SK-N-SH (cell line): ENCODE results near the gene CYP26B1. TPM values are rescaled to one million over a fixed set of nuclear protein-coding genes. Genes with fewer than 3 reads are reported as not detected.

ENCODE experiments used
- CTCF ChIA-PET: fragments of 300-600, 350-600 bp; formaldehyde crosslinking; extraction: SDS; loops from one replicate; lab custom pipeline; 2021; lab: Yijun Ruan, JAX
- POLR2A ChIA-PET: fragments of 350-600 bp; sonication (Branson Sonifier 250); formaldehyde crosslinking; extraction: SDS; loops from one replicate; lab custom pipeline; 2020; ENCODE audit warnings: antibody characterized with exemption, inconsistent platforms; lab: Yijun Ruan, JAX
- DNase-seq: peaks from one replicate; pipeline ENCODE4 v3.0.0; 2012
- H2AFZ ChIP-seq: fragments of 200-600 bp; sonication (generic); 2 replicates; pipeline ENCODE4 v1.8.1; 2016; ENCODE audit warnings: antibody characterized with exemption, mild to moderate bottlenecking, low read depth
- H3F3A ChIP-seq: fragments of 200-600 bp; sonication (generic); replicated peaks from 2 replicates; pipeline ENCODE3; 2016; ENCODE audit warnings: antibody characterized with exemption, mild to moderate bottlenecking; ENCODE audit not compliant: insufficient read depth
- H3K27ac ChIP-seq, 2 experiments: fragments of 200-500 bp in 1 of 2; fragments of 200-600 bp in 1 of 2; sonication (Bioruptor generic) in 1 of 2; sonication (generic), shearing (Covaris generic) in 1 of 2; 2 replicates each; pipeline versions ENCODE4 v1.5.1 to v1.6.1; 2014 to 2016; ENCODE audit warnings: low read depth in 2 of 2, inconsistent platforms in 1 of 2, low read length in 1 of 2, mild to moderate bottlenecking in 1 of 2, mixed read lengths in 1 of 2
- H3K27me3 ChIP-seq: fragments of 200-600 bp; sonication (generic), shearing (Covaris generic); 2 replicates; pipeline ENCODE4 v1.6.1; 2016; ENCODE audit warnings: mixed run types; ENCODE audit not compliant: insufficient read depth
- H3K36me3 ChIP-seq, 2 experiments: fragments of 200-500 bp in 1 of 2; fragments of 200-600 bp in 1 of 2; sonication (Bioruptor generic) in 1 of 2; sonication (generic) in 1 of 2; replicated peaks in 1 of 2; 2 replicates each; pipeline versions ENCODE3 to v1.5.1; 2014 to 2016; ENCODE audit warnings: low read length in 1 of 2, mild to moderate bottlenecking in 1 of 2; ENCODE audit not compliant: insufficient read depth in 2 of 2, control insufficient read depth in 1 of 2
- H3K4me1 ChIP-seq, 2 experiments: fragments of 200-500 bp in 1 of 2; fragments of 200-600 bp in 1 of 2; sonication (Bioruptor generic) in 1 of 2; sonication (generic), shearing (Covaris generic) in 1 of 2; 2 replicates each; pipeline versions ENCODE4 v1.5.1 to v1.6.1; 2014 to 2016; ENCODE audit warnings: low read depth in 1 of 2, low read length in 1 of 2, mixed run types in 1 of 2; ENCODE audit not compliant: insufficient read depth in 2 of 2, control insufficient read depth in 1 of 2
- H3K4me2 ChIP-seq: fragments of 200-600 bp; sonication (generic), shearing (Covaris generic); 2 replicates; pipeline ENCODE4 v1.6.1; 2017; ENCODE audit warnings: mixed run types
- H3K4me3 ChIP-seq, 2 experiments: fragments of 200-500 bp in 1 of 2; fragments of 200-600 bp in 1 of 2; sonication (Bioruptor generic) in 1 of 2; sonication (generic), shearing (Covaris generic) in 1 of 2; 2 replicates each; pipeline versions ENCODE4 v1.5.1 to v1.8.1; 2014 to 2016; ENCODE audit warnings: low read depth in 2 of 2, inconsistent platforms in 1 of 2, low read length in 1 of 2, mild to moderate bottlenecking in 1 of 2, mixed read lengths in 1 of 2, moderate library complexity in 1 of 2
- H3K79me2 ChIP-seq: fragments of 200-600 bp; sonication (generic); 2 replicates; pipeline ENCODE4 v1.8.1; 2017; ENCODE audit warnings: mild to moderate bottlenecking; ENCODE audit not compliant: insufficient read depth
- H3K9ac ChIP-seq: fragments of 200-600 bp; sonication (generic); 2 replicates; pipeline ENCODE4 v1.6.1; 2017; ENCODE audit warnings: mixed run types
- H3K9me2 ChIP-seq: fragments of 200-600 bp; sonication (generic); 2 replicates; pipeline ENCODE4 v1.6.1; 2017; ENCODE audit warnings: mixed run types
- H3K9me3 ChIP-seq: fragments of 200-600 bp; sonication (generic); 2 replicates; pipeline ENCODE4 v1.6.1; 2017; ENCODE audit warnings: mixed run types, mild to moderate bottlenecking, moderate library complexity
- H4K20me1 ChIP-seq: fragments of 200-600 bp; sonication (generic); 2 replicates; pipeline ENCODE4 v1.6.1; 2017; ENCODE audit warnings: mild to moderate bottlenecking, mixed run types; ENCODE audit not compliant: insufficient read depth
- CHD2 ChIP-seq: fragments of 150-350 bp; IDR thresholded peaks from 2 replicates; pipeline ENCODE4 v1.6.1; 2018; ENCODE audit warnings: low read length; ENCODE audit not compliant: partially characterized antibody
- ELF1 ChIP-seq: IDR thresholded peaks from 2 replicates; pipeline ENCODE4 v1.4.0; 2012
- EP300 ChIP-seq, 2 experiments: IDR thresholded peaks; 2 replicates each; pipeline versions ENCODE4 v1.4.0 to v1.6.1; 2012; ENCODE audit warnings: borderline replicate concordance in 1 of 2, low read depth in 1 of 2, low read length in 1 of 2
- EZH2phosphoT487 ChIP-seq: fragments of 200-600 bp; sonication (generic); IDR thresholded peaks from 2 replicates; pipeline ENCODE4 v1.6.1; 2017; ENCODE audit warnings: low read depth, mixed run types, mild to moderate bottlenecking, antibody characterized with exemption, moderate library complexity, borderline replicate concordance
- FOXJ3 ChIP-seq: sonication (generic); formaldehyde crosslinking; IDR thresholded peaks from 2 replicates; pipeline ENCODE4 v1.5.1; 2020; ENCODE audit warnings: mild to moderate bottlenecking, missing genetic modification reagents
- JUND ChIP-seq: IDR thresholded peaks from 2 replicates; pipeline ENCODE4 v1.4.0; 2012
- MEF2A ChIP-seq: IDR thresholded peaks from 2 replicates; pipeline ENCODE4 v1.4.0; 2012; ENCODE audit warnings: low read depth, borderline replicate concordance
- MXI1 ChIP-seq: IDR thresholded peaks from 2 replicates; pipeline ENCODE4 v1.6.1; 2012; ENCODE audit warnings: mild to moderate bottlenecking, low read depth, low read length, improper control_type of control experiment
- NFIC ChIP-seq: IDR thresholded peaks from 2 replicates; pipeline ENCODE4 v1.4.0; 2012; ENCODE audit warnings: borderline replicate concordance
- RFX5 ChIP-seq: IDR thresholded peaks from 2 replicates; pipeline ENCODE4 v1.6.1; 2012; ENCODE audit warnings: mild to moderate bottlenecking, improper control_type of control experiment, low read length
- TAF1 ChIP-seq: IDR thresholded peaks from 2 replicates; pipeline ENCODE4 v1.6.1; 2012; ENCODE audit warnings: low read depth, mild to moderate bottlenecking, low read length, moderate library complexity, borderline replicate concordance
- TCF12 ChIP-seq: IDR thresholded peaks from 2 replicates; pipeline ENCODE4 v1.4.0; 2012
- TEAD4 ChIP-seq: IDR thresholded peaks from 2 replicates; pipeline ENCODE4 v1.4.0; 2012; ENCODE audit warnings: mild to moderate bottlenecking, borderline replicate concordance; ENCODE audit not compliant: insufficient read depth
- YY1 ChIP-seq: IDR thresholded peaks from 2 replicates; pipeline ENCODE4 v1.4.0; 2012; ENCODE audit warnings: low read depth, mild to moderate bottlenecking
- WGBS: methylation state at CpG from one replicate; pipeline ENCODE4 v1.1.6; 2017; ENCODE audit warnings: low lambda C conversion rate; 5-methylcytosine and 5-hydroxymethylcytosine counted together
- polyA plus RNA-seq, 3 experiments: library from polyadenylated mRNA; depleted of rRNA; stranded (reverse); fragments of >200 nt; gene quantifications; 2 replicates each; pipeline ENCODE4 v1.2.3, GENCODE V29; 2012
- TF ChIP-seq, protein P1 (sequence below): IDR thresholded peaks from 2 replicates; pipeline ENCODE4; 2012

Gene CYP26B1
- polyA plus RNA-seq, 1 of the 3 experiments (the other 2 are of a cell fraction): 0.33 TPM

DNA sequence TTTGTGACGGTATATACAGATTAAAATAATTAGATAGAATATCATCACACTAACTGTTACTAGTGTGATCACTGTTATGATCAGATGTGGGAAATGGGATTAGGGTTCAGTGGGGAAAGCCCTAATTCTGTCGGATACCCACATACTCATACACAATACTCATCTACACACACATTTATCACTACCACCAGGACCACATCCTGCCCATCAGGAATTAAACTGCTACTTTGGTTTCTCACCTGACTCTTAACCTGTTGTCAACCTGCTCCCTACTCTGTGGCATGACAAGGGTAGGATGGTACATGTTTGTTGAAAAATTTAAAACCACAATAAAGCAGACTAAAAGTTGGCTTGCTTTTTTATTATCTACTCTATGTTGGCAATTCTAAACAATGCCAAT lies 24.8 kb upstream of the CYP26B1 start:
- Histone ChIP-seq H3F3A (no peaks in the 10 kb centered on the region), H3K4me1 (peaks cover 0 to 9% of the 10 kb centered on the region in 2 experiments; a peak in 1 of 4 replicates), H3K27ac (no peak overlapping the region), H3K9me2 (no peaks in the 10 kb centered on the region; the same call in 1 of the 2 replicates), H3K27me3 (no peaks in the 10 kb centered on the region), H3K4me3 (no peak overlapping the region), H3K9ac (no peak overlapping the region), H3K4me2 (no peak overlapping the region), H3K36me3 (peaks cover 0 to 1% of the 10 kb centered on the region in 2 experiments), H4K20me1 (no peaks in the 10 kb centered on the region), H3K9me3 (no peaks in the 10 kb centered on the region), H3K79me2 (no peaks in the 10 kb centered on the region), H2AFZ (no peak overlapping the region)
- TF ChIP-seq JUND (no peak), EZH2phosphoT487 (no peak), CHD2 (no peak), EP300 (IDR thresholded peaks at IDR 0.05; ENCODE audit: borderline replicate concordance in 1 of 2, low read depth in 1 of 2, low read length in 1 of 2) (no peak), YY1 (no peak), TCF12 (no peak), MXI1 (no peak), FOXJ3 (no peak), TAF1 (no peak), NFIC (no peak), MEF2A (no peak), TEAD4 (no peak), RFX5 (no peak)
- TF ChIP-seq, protein P1, sequence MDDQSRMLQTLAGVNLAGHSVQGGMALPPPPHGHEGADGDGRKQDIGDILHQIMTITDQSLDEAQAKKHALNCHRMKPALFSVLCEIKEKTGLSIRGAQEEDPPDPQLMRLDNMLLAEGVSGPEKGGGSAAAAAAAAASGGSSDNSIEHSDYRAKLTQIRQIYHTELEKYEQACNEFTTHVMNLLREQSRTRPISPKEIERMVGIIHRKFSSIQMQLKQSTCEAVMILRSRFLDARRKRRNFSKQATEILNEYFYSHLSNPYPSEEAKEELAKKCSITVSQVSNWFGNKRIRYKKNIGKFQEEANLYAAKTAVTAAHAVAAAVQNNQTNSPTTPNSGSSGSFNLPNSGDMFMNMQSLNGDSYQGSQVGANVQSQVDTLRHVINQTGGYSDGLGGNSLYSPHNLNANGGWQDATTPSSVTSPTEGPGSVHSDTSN: no peak
- WGBS: 99% methylated on average over 2 of the region's 2 CpGs
- ChIA-PET POLR2A (no interaction called here), CTCF (interaction anchor here (1.5 kb wide), 2 partner anchors 15 to 23 kb away, joined by 4 to 5 read pairs; no protein-coding TSS in a partner anchor)
- no peak for DNase-seq

DNA sequence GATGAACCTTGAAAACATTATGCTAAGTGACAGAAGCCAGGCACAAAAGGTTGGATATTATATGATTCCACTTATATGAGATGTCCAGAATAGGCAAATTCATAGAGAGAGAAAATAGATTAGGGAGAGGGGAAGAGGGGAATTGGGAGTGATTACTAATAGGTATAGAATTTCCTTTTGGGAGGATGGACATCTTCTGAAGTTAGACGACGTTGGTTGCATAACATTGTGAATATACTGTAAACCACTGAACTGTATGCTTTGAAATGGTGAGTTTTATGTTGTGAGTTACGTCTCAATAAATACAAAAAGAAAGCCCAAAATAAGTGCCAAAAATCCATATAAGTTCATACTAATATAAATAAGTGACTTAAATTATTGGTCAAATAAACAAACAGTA lies 18.6 kb upstream of the CYP26B1 start:
- no peak for DNase-seq
- Histone ChIP-seq H3K9me2 (no peaks in the 10 kb centered on the region; the same call in 1 of the 2 replicates), H3K4me3 (no peak overlapping the region), H3K27me3 (no peaks in the 10 kb centered on the region), H3K9ac (no peak overlapping the region), H3K4me2 (no peak overlapping the region), H3K4me1 (no peaks in the 10 kb centered on the region), H4K20me1 (no peaks in the 10 kb centered on the region), H3K79me2 (no peaks in the 10 kb centered on the region), H3F3A (no peaks in the 10 kb centered on the region), H3K9me3 (no peaks in the 10 kb centered on the region), H2AFZ (no peak overlapping the region), H3K27ac (no peak overlapping the region), H3K36me3 (no peaks in the 10 kb centered on the region)
- TF ChIP-seq ELF1: no peak
- POLR2A ChIA-PET: no interaction called here
- WGBS: 61% methylated on average over 3 of the region's 3 CpGs
- CTCF ChIA-PET: no interaction called here
